ENCODE results near the gene MAP3K4.

Gene MAP3K4, protein sequence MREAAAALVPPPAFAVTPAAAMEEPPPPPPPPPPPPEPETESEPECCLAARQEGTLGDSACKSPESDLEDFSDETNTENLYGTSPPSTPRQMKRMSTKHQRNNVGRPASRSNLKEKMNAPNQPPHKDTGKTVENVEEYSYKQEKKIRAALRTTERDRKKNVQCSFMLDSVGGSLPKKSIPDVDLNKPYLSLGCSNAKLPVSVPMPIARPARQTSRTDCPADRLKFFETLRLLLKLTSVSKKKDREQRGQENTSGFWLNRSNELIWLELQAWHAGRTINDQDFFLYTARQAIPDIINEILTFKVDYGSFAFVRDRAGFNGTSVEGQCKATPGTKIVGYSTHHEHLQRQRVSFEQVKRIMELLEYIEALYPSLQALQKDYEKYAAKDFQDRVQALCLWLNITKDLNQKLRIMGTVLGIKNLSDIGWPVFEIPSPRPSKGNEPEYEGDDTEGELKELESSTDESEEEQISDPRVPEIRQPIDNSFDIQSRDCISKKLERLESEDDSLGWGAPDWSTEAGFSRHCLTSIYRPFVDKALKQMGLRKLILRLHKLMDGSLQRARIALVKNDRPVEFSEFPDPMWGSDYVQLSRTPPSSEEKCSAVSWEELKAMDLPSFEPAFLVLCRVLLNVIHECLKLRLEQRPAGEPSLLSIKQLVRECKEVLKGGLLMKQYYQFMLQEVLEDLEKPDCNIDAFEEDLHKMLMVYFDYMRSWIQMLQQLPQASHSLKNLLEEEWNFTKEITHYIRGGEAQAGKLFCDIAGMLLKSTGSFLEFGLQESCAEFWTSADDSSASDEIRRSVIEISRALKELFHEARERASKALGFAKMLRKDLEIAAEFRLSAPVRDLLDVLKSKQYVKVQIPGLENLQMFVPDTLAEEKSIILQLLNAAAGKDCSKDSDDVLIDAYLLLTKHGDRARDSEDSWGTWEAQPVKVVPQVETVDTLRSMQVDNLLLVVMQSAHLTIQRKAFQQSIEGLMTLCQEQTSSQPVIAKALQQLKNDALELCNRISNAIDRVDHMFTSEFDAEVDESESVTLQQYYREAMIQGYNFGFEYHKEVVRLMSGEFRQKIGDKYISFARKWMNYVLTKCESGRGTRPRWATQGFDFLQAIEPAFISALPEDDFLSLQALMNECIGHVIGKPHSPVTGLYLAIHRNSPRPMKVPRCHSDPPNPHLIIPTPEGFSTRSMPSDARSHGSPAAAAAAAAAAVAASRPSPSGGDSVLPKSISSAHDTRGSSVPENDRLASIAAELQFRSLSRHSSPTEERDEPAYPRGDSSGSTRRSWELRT (N-terminal part only)

GRCh38 chr6:160991406-160992060, at the start of gene MAP3K4:
TSS of gene MAP3K4 (plus strand) at chr6:160991769. CDS start at chr6:160991932, 163 bp downstream.
- peak within 1 kb of the TSS; percentile 86 to 98 (median 94) for H3K27ac ChIP-seq
- peak within 1 kb of the TSS; percentile 68 to 100 (median 95) for H3K4me3 ChIP-seq

DNA sequence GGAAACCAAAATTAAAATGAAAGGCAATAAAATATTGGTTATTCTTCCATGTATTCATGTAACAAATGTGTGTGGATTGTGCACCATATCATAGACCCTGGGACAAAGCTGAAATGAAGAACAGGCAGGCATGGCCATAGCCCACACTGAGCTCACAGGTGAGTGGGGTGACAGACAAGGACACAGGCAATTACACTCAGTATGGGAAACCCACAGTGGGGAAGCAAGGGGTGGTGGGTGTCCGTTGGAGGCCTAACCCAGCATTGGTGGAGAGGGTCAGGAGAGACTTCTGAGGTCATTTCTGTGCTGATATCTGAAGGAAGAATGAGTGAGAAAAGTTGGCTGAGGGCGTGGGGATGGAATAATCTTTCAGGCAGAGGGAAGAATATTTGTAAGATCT, 47.6 kb upstream of the MAP3K4 start:
- Histone ChIP-seq H3K27ac (no peak overlapping the region), H3K4me3 (no peak overlapping the region)

DNA sequence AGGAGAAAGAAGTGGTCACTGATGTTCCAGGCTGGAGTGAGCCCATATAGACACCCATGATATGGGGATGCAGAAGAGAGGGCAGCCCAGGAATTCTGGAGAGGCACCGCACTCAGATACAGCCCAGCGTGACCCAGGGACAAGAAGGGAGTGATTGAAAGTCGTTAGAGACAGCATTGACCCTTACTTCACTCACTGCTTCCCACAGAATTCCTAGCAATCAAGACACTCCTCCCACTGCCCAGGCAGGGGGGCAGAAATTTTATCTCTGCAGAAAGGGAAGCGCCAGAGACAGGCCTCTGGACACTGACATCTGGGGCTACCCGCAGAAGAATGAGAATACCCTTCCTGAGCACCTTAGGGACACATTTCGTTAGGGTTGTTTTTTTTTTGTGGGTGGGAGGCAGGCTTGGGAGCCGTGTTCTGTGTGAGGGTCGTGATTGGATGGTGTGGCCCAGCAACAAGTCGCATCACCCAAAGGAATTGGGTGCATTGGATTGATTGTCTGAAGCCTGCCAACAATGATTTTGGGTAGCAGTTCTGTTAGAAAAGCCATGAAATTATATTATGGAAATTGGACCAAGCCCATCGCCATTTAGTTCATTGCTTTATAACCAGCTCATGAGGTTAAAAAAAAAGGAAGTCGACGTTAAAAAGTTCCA, 45.9 kb upstream of the MAP3K4 start:
- Histone ChIP-seq H3K27ac (no peak overlapping the region), H3K4me3 (no peak overlapping the region)

GRCh38 chr6:160949531-160949930, 42.0 kb upstream of the MAP3K4 start:
- Histone ChIP-seq H3K4me3 (no peak overlapping the region), H3K27ac (peak overlapping the region in 9 of 21 experiments; percentile 9 to 63 (median 52))

DNA sequence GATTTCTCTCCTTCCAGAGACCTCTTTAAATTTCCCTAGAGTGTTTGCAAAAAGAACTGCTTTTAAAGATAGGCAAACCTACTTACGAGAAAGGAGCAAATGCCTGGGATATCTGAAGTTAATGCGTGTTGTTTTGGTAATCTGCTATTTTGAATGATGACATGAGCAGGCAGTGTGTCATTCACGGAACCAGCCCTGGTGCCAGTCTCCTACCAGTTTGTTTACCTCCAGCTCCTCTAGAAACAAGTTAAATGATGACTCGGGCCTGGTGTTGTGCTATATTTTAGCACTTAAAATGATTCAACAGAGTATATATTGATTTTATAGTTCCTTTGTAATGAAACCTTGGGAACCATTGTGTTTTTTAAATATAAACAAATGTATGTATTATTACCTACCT, 41.1 kb upstream of the MAP3K4 start:
- Histone ChIP-seq H3K27ac (peak overlapping the region in 11 of 21 experiments; percentile 7 to 69 (median 52)), H3K4me3 (no peak overlapping the region)

DNA sequence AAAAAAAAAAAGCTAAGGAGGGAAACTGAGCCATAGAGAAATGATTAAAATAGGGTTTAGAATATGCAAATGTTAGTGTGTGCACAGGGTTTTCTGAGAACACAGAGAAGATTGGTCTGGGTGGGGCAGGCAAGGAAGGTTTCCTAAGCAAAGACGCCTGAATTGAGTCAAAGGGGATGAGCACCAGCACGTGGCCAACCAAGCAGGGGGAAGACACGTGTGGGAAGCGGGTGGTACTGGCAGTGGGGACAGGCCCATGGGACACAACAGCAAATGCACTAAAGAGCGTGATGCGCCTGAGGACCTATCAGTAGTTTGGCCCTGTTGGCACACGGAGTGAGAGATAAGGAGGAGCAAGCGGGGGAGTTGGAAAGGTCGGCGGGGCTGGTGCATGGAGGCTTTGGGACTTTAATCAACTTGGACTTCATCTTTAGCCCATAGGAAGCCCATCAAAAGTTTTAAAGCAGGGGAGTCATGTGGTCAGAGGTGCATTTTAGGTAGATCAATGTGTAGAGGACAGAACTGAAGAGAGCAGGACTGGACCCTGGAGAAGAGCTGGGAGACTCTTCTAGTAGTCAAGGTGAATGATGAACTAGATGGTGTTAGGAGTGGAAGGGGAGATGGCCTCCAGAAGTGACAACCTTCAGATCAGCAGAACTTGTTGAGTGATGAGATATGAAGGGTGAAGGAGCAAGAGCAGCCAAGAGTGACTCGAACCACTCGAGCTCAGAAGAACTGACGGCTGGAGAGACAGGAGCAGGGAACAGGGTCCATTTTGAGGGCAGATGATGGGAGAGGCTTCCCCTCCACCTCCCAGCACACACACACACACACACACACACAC, 40.2 kb upstream of the MAP3K4 start:
- Histone ChIP-seq H3K27ac (peak overlapping the region in 4 of 21 experiments; percentile 3 to 69 (median 37)), H3K4me3 (no peak overlapping the region)

GRCh38 chr6:160952633-160953281, 38.8 kb upstream of the MAP3K4 start:
- H3K4me3 ChIP-seq: no peak overlapping the region
- no peak overlapping the region for H3K27ac ChIP-seq

DNA sequence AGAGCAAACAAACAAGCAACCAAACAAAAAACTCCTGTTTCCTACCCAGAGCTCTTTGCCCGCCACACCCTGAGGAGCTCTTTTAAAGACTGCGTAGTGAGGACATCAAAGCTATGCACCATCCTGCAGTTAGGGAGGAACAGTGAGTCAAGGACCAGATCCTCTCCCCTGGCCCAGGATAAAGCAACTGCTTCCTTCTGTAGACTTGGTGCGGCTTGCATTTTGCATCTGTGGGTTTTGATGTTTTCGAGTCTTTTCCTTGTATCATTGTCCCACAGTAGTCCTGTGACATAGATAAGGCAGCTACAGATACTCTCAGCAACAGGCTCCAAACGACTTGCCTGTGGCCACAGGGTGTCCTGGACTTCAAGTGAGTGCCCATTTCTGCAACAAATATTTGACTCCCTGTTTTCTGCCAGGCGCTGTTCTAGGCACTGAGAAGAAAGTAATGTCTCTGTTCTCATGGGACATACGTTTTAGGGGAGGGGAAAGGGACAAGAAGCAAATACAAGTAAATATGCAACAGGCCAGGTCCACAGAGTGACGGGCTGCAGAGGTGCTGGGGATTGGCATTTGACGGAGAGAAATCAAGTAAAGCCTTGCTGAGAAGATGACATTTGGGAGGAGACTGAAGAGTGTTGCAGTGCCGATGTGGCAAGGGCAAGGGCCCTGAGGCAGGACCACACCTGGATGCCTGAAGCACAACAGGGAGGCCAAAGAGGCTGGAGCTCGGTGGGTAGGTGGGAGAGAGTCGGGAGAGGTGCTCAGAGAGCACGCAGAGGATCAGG, 35.9 kb upstream of the MAP3K4 start:
- Histone ChIP-seq H3K27ac (no peak overlapping the region), H3K4me3 (no peak overlapping the region)

- Histone ChIP-seq H3K27ac (no peak overlapping the region), H3K4me3 (no peak overlapping the region)
These were observed 35.1 kb upstream of the MAP3K4 start for GRCh38 chr6:160956300-160957035.

- H3K4me3 ChIP-seq: no peak overlapping the region
- no peak overlapping the region for H3K27ac ChIP-seq
These were observed 31.7 kb upstream of the MAP3K4 start for GRCh38 chr6:160959726-160960435.

- Histone ChIP-seq H3K4me3 (no peak overlapping the region), H3K27ac (no peak overlapping the region)
These were observed 30.7 kb upstream of the MAP3K4 start for GRCh38 chr6:160960839-160961238.

GRCh38 chr6:160962835-160963623, 28.5 kb upstream of the MAP3K4 start:
- H3K27ac ChIP-seq: no peak overlapping the region
- H3K4me3 ChIP-seq: no peak overlapping the region

DNA sequence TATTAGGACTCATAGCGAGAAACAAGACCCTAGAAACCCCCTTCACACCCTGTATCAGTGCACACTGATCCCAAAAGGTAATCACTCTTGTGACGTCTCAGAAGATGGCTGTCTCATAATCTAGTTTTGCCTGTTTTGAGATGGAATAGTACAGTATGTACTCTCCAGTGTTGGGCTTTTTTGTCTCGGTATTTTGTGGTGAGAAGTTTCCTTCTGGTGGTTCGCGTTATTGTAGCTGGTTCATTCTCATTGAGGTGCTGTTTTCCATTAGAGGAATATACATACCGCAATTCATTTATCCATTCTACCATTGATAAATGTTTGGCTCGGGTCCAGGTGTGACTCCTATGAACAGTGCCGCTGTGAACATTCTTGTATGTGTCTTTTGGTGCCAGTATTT, 27.9 kb upstream of the MAP3K4 start:
- Histone ChIP-seq H3K27ac (no peak overlapping the region), H3K4me3 (no peak overlapping the region)

DNA sequence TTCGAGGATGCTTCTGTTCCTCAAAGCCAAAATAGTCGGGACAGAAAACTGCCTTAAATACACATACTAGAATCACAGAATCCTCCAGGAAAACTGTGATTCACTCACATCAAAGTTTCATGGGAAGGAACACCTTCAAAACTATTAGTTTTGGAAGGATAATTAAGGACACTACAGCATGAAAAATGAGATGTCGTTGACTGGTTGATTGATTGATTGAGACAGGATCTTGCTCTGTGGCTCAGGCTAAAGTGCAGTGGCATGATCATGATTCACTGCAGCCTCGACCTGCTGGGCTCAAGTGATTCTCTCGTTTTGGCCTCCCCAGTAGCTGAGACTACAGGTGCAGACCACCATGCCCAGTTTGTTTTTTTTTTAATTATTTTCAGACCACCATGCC, 25.7 kb upstream of the MAP3K4 start:
- Histone ChIP-seq H3K4me3 (no peak overlapping the region), H3K27ac (no peak overlapping the region)
